ENCODE measurements around the gene MDM2. TPM values are rescaled to one million over a fixed set of nuclear protein-coding genes. Genes with fewer than 3 reads are reported as not detected.

The MDM2 gene
- total and polyA plus RNA-seq, 10 of the 15 experiments (the other 5 are each of a cell fraction or from before 2014, with no cell fraction given), result 48.2 to 174 (median 85.0) TPM

DNA sequence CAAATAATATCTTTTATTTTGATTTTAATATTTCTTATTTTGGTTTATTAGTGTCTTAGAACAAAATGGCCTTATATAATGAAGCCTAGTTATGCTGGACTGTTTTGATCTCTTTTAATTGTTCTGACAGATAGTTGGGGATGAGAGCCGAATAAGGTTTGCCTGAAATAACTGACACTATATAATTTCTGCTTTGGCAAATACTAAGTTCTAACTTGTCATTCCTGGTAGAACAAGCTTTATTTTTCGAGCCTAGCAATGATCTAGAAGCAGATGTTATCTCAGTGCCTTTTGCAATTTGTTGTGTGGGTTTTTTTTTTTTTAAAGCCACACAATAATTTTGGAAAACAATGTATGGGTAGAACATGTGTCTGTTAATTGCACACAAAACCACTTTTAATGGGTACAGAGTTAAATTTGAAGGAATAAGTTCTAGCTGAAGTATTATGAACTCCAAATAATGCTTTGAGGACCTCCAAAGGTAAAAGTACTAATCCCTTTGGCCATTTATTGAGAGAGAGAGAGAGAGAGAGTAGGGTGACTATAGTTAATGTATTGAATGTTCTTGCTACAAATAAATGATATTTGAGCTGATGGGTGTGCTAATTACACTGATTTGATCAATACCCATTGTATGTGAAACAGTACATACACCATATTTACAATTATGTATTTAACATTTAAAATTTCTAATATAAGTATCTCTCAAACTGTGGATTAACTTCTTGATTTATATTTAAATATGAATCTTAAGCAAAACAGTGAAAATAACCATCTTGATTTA, 35.0 kb downstream of the MDM2 start:
- intact Hi-C loops (cut with micrococcal nuclease; ENCODE audit: unreplicated experiment), result loop anchor here (10.0 kb wide), 1 partner anchor 402 kb away; no protein-coding TSS in a partner anchor
- TF ChIP-seq MYB (IDR thresholded peaks at IDR 0.05; ENCODE audit: borderline replicate concordance, low read depth, low read length) (no peak), POLR2AphosphoS5 (IDR thresholded peaks at IDR 0.05; ENCODE audit: low read length) (peak; percentile 37; the same call in 1 of the 2 replicates), NFYB (IDR thresholded peaks at IDR 0.05; ENCODE audit: insufficient read depth, low read depth, low read length) (no peak), IKZF1 (conservative IDR thresholded peaks at IDR 0.05) (no peak), NFXL1 (IDR thresholded peaks at IDR 0.05; ENCODE audit: borderline replicate concordance) (no peak), CHD4 (IDR thresholded peaks at IDR 0.05) (no peak), CREM (IDR thresholded peaks at IDR 0.05; ENCODE audit: low read depth) (no peak), CEBPB (IDR thresholded peaks at IDR 0.05; ENCODE audit: borderline replicate concordance in 1 of 2, low read depth in 2 of 2, low read length in 2 of 2) (no peak)
- TF ChIP-seq, protein P1, sequence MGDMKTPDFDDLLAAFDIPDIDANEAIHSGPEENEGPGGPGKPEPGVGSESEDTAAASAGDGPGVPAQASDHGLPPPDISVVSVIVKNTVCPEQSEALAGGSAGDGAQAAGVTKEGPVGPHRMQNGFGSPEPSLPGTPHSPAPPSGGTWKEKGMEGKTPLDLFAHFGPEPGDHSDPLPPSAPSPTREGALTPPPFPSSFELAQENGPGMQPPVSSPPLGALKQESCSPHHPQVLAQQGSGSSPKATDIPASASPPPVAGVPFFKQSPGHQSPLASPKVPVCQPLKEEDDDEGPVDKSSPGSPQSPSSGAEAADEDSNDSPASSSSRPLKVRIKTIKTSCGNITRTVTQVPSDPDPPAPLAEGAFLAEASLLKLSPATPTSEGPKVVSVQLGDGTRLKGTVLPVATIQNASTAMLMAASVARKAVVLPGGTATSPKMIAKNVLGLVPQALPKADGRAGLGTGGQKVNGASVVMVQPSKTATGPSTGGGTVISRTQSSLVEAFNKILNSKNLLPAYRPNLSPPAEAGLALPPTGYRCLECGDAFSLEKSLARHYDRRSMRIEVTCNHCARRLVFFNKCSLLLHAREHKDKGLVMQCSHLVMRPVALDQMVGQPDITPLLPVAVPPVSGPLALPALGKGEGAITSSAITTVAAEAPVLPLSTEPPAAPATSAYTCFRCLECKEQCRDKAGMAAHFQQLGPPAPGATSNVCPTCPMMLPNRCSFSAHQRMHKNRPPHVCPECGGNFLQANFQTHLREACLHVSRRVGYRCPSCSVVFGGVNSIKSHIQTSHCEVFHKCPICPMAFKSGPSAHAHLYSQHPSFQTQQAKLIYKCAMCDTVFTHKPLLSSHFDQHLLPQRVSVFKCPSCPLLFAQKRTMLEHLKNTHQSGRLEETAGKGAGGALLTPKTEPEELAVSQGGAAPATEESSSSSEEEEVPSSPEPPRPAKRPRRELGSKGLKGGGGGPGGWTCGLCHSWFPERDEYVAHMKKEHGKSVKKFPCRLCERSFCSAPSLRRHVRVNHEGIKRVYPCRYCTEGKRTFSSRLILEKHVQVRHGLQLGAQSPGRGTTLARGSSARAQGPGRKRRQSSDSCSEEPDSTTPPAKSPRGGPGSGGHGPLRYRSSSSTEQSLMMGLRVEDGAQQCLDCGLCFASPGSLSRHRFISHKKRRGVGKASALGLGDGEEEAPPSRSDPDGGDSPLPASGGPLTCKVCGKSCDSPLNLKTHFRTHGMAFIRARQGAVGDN (IDR thresholded peaks at IDR 0.05), result no peak

More for the DNA sequence above, 35.0 kb downstream of the MDM2 start:
- Histone ChIP-seq H3K27ac (ENCODE audit: control insufficient read depth, insufficient read depth) (no peak overlapping the region), H3K4me2 (ENCODE audit: control insufficient read depth, insufficient read depth) (no peak overlapping the region), H3K9ac (ENCODE audit: control insufficient read depth, insufficient read depth, low read length) (no peak overlapping the region), H2AFZ (ENCODE audit: control insufficient read depth, low read depth, low read length) (no peak overlapping the region), H4K20me1 (ENCODE audit: control insufficient read depth, insufficient read depth) (no peaks in the 10 kb centered on the region), H3K4me1 (ENCODE audit: control insufficient read depth, insufficient read depth, low read length) (no peaks in the 10 kb centered on the region), H3K36me3 (ENCODE audit: control insufficient read depth in 2 of 2, insufficient read depth in 2 of 2, low read length in 1 of 2) (peaks cover 8 to 31% of the 10 kb centered on the region in 2 experiments), H3K79me2 (ENCODE audit: control insufficient read depth, insufficient read depth, low read length) (no peaks in the 10 kb centered on the region; the same call in 1 of the 2 replicates), H3K27me3 (replicated peaks in 1 of 2; ENCODE audit: control insufficient read depth in 2 of 2, insufficient read depth in 2 of 2, low read length in 1 of 2) (no peaks in the 10 kb centered on the region), H3K9me3 (replicated peaks; ENCODE audit: control insufficient read depth, insufficient read depth, low read length) (no peaks in the 10 kb centered on the region), H3K4me3 (no peak overlapping the region)
- in situ Hi-C loops (cut with MboI), result no loop called here
- no TSS peak for BruUV-seq (replicated peaks)
- ChIA-PET POLR2A (interaction anchor here (0.6 kb wide), 1 partner anchor 136 kb away, joined by 3 read pairs; no protein-coding TSS in a partner anchor), RAD21 (ENCODE audit: unreplicated experiment) (no interaction called here), SMC1A (ENCODE audit: uncharacterized antibody, unreplicated experiment) (interaction anchor here (0.6 to 4.5 kb wide), 3 partner anchors 13 to 257 kb away, joined by 3 to 15 read pairs (median 4); no protein-coding TSS in a partner anchor), CTCF (interaction anchor here (1.4 to 1.8 kb wide), 5 partner anchors 11 to 18 kb away, joined by 4 to 13 read pairs (median 6); no protein-coding TSS in a partner anchor)
- FAIRE-seq, result no peak
- ATAC-seq, result no peak
- DNase-seq (ENCODE audit: low read depth, low spot score), result no peak
- 100% methylated on average over 2 of the region's 2 CpGs for WGBS (ENCODE audit: insufficient coverage, insufficient replicate concordance, low lambda C conversion rate, missing lambda C conversion rate)

Measured in GM12878 (cell line).